ENCODE data around the gene BAD.
"Not testable (repeated sequence)": the region's sequence is repeated elsewhere in the genome, so short reads cannot be mapped to it uniquely, and the experiment has no call there.

The BAD gene

DNA sequence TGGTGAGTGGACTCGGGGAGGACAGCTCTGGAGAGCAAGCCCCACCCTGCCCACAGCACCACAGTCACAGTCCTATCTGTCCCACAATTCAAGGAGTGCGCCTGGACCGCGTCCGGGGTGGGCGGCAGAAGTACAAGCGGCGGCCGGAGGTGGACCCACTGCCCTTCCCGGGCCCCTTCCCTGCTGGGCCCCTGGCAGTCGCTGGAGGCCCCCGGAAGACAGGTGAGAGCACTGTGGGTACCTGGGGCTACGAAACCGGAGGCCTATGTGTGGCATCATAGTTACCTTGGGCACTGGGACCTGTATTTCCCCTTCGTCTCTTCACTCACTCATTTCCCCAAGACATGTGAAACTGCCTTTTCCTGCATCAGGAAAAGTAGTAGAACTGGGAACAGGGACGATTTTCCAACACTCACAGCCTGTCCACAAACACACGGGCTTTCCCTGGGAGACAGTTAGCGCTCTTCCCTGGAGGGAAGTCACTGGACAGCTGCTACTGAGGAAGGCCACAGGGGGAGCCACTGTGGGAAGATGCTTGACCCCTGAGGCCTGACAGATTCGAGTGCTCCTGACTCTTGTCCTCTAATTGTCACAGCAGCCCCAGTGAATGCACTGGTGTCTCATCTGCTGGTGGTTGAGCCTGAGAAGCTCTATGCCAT is 29.8 kb upstream of the BAD start:
- no peak for DNase-seq (ENCODE audit: low read depth)
- TF ChIP-seq CTCF (IDR thresholded peaks at IDR 0.05; ENCODE audit: low read length, missing control alignments), result no peak
- no peak overlapping the region for H3K4me3 ChIP-seq (replicated peaks; ENCODE audit: low read depth, low read length)

- no peak for TF ChIP-seq CTCF (IDR thresholded peaks at IDR 0.05; ENCODE audit: low read length, missing control alignments)
- H3K4me3 ChIP-seq (replicated peaks; ENCODE audit: low read depth, low read length), result no peak overlapping the region
- peak; percentile 32 for DNase-seq (ENCODE audit: low read depth)
These were observed 29.2 kb upstream of the BAD start for GRCh38 chr11:64313491-64314145.

- no peak for DNase-seq (ENCODE audit: low read depth)
- TF ChIP-seq CTCF (IDR thresholded peaks at IDR 0.05; ENCODE audit: low read length, missing control alignments), result no peak
- H3K4me3 ChIP-seq (replicated peaks; ENCODE audit: low read depth, low read length), result no peak overlapping the region
These were observed 28.5 kb upstream of the BAD start for GRCh38 chr11:64312947-64313346.

DNA sequence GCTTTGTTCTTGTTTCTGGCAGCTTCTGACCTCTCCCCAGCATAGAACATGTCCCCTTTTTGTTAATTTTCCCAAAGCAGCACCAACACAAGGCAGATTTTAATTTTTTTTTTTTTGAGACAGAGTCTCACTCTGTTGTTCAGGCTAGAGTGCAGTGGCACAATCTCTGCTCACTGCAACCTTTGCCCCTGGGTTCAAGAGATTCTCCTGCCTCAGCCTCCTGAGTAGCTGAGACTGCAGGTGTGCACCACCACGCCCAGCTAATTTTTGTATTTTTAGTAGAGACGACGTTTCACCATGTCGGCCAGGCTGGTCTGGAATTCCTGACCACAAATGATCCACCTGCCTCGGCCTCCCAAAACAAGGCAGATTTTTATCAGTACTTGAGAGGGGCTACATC is 23.3 kb upstream of the BAD start:
- H3K4me3 ChIP-seq (replicated peaks; ENCODE audit: low read depth, low read length); DNase-seq (ENCODE audit: low read depth): not testable (repeated sequence)

- peak overlapping the region; percentile 74 for H3K4me3 ChIP-seq (replicated peaks; ENCODE audit: low read depth, low read length)
- DNase-seq (ENCODE audit: low read depth), result peak; percentile 41
- no peak for TF ChIP-seq CTCF (IDR thresholded peaks at IDR 0.05; ENCODE audit: low read length, missing control alignments)
These were observed 22.6 kb upstream of the BAD start for GRCh38 chr11:64306876-64307622.

GRCh38 chr11:64306563-64306875 is 22.1 kb upstream of the BAD start:
- peak overlapping the region; percentile 74 for H3K4me3 ChIP-seq (replicated peaks; ENCODE audit: low read depth, low read length)
- TF ChIP-seq CTCF (IDR thresholded peaks at IDR 0.05; ENCODE audit: low read length, missing control alignments), result no peak

GRCh38 chr11:64305691-64306562 is 21.5 kb upstream of the BAD start:
- TF ChIP-seq CTCF (IDR thresholded peaks at IDR 0.05; ENCODE audit: low read length, missing control alignments), result no peak
- H3K4me3 ChIP-seq (replicated peaks; ENCODE audit: low read depth, low read length), result peak overlapping the region; percentile 74
- DNase-seq (ENCODE audit: low read depth), result peak; percentile 36

More at GRCh38 chr11:64306563-64306875, 22.1 kb upstream of the BAD start:
- DNase-seq (ENCODE audit: low read depth), result no peak

Data from fibroblast of pulmonary artery (primary cell).